Progenitor cell of endocrine pancreas (in vitro differentiated cells): Measurements from ENCODE around the gene TACC3. TPM values are rescaled to one million over a fixed set of nuclear protein-coding genes. Genes with fewer than 3 reads are reported as not detected.

Experiments
- DNase-seq: peaks from one replicate; pipeline ENCODE4 v3.0.0; 2021; ENCODE audit warnings: low spot score; ENCODE audit not compliant: unreplicated experiment
- H3K27ac Mint-ChIP-seq: 2 replicates; pipeline ENCODE4 v1.8.0; 2021; ENCODE audit warnings: mild to moderate bottlenecking, moderate library complexity, mixed read lengths
- H3K27me3 Mint-ChIP-seq: 2 replicates; pipeline ENCODE4 v1.8.0; 2021; ENCODE audit warnings: mixed read lengths
- H3K36me3 Mint-ChIP-seq: 2 replicates; pipeline ENCODE4 v1.8.0; 2022; ENCODE audit warnings: mixed read lengths; ENCODE audit not compliant: insufficient read depth
- H3K4me1 Mint-ChIP-seq: 2 replicates; pipeline ENCODE4 v1.8.0; 2021; ENCODE audit warnings: low read depth, mixed read lengths
- H3K4me3 Mint-ChIP-seq: 2 replicates; pipeline ENCODE4 v1.8.0; 2021; ENCODE audit warnings: low read depth, mild to moderate bottlenecking, moderate library complexity, mixed read lengths
- H3K9me3 Mint-ChIP-seq: 2 replicates; pipeline ENCODE4 v1.8.0; 2021; ENCODE audit warnings: low read depth, mixed read lengths
- total RNA-seq: library from RNA; stranded (reverse); gene quantifications from 2 replicates; pipeline ENCODE4 v1.2.1, GENCODE V29; 2021
- TF ChIP-seq, protein P1 (sequence below): fragments of 200-600 bp; sonication (generic); IDR thresholded peaks from one replicate; pipeline ENCODE4 v1.5.0; 2021; ENCODE audit warnings: antibody characterized with exemption, mild to moderate bottlenecking; ENCODE audit not compliant: unreplicated experiment

Gene TACC3
- total RNA-seq, 1 donor from 2014 or later = 56.2 TPM

DNA sequence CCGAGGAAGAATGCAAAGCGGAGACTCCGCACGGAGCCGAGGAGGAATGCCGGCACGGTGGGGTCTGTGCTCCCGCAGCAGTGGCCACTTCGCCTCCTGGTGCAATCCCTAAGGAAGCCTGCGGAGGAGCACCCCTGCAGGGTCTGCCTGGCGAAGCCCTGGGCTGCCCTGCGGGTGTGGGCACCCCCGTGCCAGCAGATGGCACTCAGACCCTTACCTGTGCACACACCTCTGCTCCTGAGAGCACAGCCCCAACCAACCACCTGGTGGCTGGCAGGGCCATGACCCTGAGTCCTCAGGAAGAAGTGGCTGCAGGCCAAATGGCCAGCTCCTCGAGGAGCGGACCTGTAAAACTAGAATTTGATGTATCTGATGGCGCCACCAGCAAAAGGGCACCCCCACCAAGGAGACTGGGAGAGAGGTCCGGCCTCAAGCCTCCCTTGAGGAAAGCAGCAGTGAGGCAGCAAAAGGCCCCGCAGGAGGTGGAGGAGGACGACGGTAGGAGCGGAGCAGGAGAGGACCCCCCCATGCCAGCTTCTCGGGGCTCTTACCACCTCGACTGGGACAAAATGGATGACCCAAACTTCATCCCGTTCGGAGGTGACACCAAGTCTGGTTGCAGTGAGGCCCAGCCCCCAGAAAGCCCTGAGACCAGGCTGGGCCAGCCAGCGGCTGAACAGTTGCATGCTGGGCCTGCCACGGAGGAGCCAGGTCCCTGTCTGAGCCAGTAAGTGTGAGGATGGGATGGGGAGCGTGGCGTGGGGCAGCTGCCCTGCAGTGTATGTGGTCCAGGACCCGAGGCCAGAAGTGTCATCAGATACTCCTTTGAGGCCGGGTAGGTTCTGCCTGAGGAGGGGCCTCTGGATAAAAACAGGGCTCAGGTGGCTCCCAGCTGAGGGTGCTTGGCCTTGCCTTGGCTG, 7.0 kb downstream of the TACC3 start:
- Mint-ChIP-seq H3K9me3 (no peaks in the 10 kb centered on the region), H3K27ac (no peak overlapping the region), H3K4me1 (peaks cover 3% of the 10 kb centered on the region), H3K36me3 (peaks cover 5% of the 10 kb centered on the region), H3K4me3 (no peak overlapping the region), H3K27me3 (no peaks in the 10 kb centered on the region)
- TF ChIP-seq, protein P1, sequence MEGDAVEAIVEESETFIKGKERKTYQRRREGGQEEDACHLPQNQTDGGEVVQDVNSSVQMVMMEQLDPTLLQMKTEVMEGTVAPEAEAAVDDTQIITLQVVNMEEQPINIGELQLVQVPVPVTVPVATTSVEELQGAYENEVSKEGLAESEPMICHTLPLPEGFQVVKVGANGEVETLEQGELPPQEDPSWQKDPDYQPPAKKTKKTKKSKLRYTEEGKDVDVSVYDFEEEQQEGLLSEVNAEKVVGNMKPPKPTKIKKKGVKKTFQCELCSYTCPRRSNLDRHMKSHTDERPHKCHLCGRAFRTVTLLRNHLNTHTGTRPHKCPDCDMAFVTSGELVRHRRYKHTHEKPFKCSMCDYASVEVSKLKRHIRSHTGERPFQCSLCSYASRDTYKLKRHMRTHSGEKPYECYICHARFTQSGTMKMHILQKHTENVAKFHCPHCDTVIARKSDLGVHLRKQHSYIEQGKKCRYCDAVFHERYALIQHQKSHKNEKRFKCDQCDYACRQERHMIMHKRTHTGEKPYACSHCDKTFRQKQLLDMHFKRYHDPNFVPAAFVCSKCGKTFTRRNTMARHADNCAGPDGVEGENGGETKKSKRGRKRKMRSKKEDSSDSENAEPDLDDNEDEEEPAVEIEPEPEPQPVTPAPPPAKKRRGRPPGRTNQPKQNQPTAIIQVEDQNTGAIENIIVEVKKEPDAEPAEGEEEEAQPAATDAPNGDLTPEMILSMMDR = peak; percentile 8
- no peak for DNase-seq

DNA sequence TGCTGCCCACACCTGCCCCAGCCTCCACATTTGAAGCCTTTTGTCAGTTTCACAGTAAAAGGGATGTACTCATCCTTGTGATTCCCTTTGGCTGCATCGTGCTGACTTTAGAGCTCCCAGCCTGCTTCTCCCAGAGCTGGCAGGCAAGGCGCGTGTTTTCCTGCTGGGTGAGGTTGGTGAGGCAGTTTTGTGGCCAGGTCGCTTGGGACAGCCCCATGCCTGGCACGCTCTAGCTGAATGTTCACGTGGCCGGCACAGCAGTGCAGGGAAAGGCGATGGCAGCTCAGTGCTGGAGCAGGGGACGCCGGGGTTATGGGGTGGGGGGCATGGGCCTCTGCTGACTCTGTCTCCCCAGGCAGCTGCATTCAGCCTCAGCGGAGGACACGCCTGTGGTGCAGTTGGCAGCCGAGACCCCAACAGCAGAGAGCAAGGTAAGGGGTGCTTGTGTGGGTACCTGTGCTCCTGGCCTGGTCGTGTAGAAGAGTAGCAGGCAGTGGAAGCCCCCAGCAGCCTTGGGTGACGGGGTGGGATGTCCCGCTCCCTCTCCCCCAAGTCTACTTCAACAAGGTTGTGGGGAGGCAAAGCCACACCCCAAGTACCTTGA, 9.3 kb downstream of the TACC3 start:
- Mint-ChIP-seq H3K36me3 (peaks cover 3% of the 10 kb centered on the region), H3K4me1 (peaks cover 3% of the 10 kb centered on the region), H3K27ac (no peak overlapping the region), H3K9me3 (no peaks in the 10 kb centered on the region), H3K4me3 (no peak overlapping the region), H3K27me3 (no peaks in the 10 kb centered on the region)
- TF ChIP-seq, protein P1 = no peak
- no peak for DNase-seq

- H3K27me3 Mint-ChIP-seq = no peaks in the 10 kb centered on the region
- H3K36me3 Mint-ChIP-seq = peaks cover 3% of the 10 kb centered on the region
- no peak for DNase-seq
- no peak overlapping the region for H3K27ac Mint-ChIP-seq
- no peak overlapping the region for H3K4me3 Mint-ChIP-seq
- H3K9me3 Mint-ChIP-seq = no peaks in the 10 kb centered on the region
- H3K4me1 Mint-ChIP-seq = peaks cover 3% of the 10 kb centered on the region
- TF ChIP-seq, protein P1 = no peak
These were observed 9.9 kb downstream of the TACC3 start for GRCh38 chr4:1731180-1731579.

GRCh38 chr4:1732911-1733310, 11.6 kb downstream of the TACC3 start:
- no peak for DNase-seq
- Mint-ChIP-seq H3K27me3 (no peaks in the 10 kb centered on the region), H3K27ac (no peak overlapping the region), H3K36me3 (peaks cover 8% of the 10 kb centered on the region), H3K9me3 (no peaks in the 10 kb centered on the region), H3K4me1 (no peaks in the 10 kb centered on the region), H3K4me3 (no peak overlapping the region)
- TF ChIP-seq, protein P1 = no peak

GRCh38 chr4:1735215-1735614, 13.9 kb downstream of the TACC3 start:
- H3K4me3 Mint-ChIP-seq = no peak overlapping the region
- H3K27me3 Mint-ChIP-seq = no peaks in the 10 kb centered on the region
- H3K9me3 Mint-ChIP-seq = peaks cover 4% of the 10 kb centered on the region
- no peaks in the 10 kb centered on the region for H3K4me1 Mint-ChIP-seq
- no peak for DNase-seq
- peaks cover 20% of the 10 kb centered on the region for H3K36me3 Mint-ChIP-seq
- TF ChIP-seq, protein P1 = no peak
- H3K27ac Mint-ChIP-seq = no peak overlapping the region
